ENCODE measurements around the gene PRKCH. TPM values are rescaled to one million over a fixed set of nuclear protein-coding genes. Genes with fewer than 3 reads are reported as not detected.

The PRKCH gene
- polyA plus RNA-seq, 3 donors, result 15.9 to 19.4 (median 18.9) TPM

DNA sequence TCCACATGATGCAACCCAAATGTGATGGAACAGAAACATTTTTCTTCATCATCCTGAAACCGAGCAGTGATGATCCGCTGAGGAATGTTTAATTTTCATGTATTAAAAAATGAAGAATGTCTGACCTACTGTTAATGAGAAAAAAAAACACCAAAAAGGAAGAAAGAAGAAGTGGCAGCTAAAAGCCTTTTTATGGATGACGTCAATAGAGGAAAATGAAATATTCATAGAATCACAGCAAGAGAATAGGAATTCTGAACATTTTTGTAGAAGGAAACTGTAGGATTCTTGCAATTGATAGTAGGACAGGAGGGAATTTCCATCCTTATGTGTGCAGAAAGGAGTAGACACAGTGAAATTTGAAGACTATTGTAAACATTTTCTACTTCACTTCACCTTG, 112.9 kb downstream of the PRKCH start:
- no peak for DNase-seq (ENCODE audit: extremely low read depth in 1 of 11, low read depth in 9 of 11, low spot score in 4 of 11)

DNA sequence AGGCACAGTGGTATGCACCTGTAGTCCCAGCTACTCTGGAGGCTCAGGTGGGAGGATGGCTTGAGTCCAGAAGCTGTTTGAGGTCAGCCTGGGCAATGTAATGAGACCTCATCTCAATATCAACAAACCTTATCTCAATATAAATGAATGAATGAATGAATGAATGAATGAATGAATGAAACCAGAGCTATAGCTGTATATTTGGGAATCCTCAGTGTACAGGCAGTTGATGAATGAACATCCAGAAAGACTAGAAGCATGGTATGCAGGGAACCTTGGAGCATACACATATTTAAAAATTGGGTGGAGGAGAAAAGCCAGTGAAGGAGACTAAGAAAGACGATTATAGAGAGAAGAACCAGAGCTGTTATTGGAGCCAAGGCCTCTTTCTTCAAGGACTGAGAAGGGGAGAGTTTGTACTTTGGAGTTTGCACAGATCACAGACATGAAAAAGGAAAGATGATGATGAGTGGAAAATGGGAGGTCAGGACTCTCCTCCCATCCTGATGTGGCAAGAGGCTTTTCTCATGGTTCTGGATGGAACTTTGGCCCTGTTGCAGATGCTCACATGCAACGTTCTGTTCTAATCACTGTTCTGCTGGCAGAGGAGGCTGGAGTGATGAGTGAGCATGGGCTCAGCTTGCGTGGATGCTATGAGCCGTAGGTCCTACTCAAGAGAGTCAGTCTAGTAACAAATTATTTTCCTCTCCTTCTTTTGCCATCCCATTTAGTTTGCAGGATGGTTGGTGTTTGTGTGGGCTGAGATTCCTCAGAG, 114.4 kb downstream of the PRKCH start:
- no peak for DNase-seq (ENCODE audit: extremely low read depth in 1 of 11, low read depth in 9 of 11, low spot score in 4 of 11)

DNA sequence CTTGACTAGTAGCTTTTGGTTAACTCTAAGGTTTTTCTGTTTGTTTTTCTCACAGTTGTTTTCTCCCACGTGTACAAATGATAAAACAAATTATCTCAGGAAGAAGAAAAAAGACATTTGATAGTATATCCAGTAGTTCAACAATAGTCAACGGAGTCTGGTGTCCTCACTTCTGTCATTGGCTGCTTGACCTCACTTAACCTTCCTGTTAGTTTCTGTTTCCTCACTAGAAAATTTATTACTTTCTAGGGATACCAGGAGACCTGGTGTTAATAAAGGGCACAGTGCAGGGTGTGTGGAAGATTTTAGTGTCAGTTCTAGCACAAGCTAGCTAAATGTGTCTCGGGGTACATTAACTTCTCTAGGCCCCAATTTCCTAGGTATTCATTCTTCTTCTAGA, 116.0 kb downstream of the PRKCH start:
- DNase-seq (ENCODE audit: extremely low read depth in 1 of 11, low read depth in 9 of 11, low spot score in 4 of 11), result no peak

- no peak for DNase-seq (ENCODE audit: extremely low read depth in 1 of 11, low read depth in 9 of 11, low spot score in 4 of 11)
Observed at GRCh38 chr14:61438036-61438435, 116.7 kb downstream of the PRKCH start.

DNA sequence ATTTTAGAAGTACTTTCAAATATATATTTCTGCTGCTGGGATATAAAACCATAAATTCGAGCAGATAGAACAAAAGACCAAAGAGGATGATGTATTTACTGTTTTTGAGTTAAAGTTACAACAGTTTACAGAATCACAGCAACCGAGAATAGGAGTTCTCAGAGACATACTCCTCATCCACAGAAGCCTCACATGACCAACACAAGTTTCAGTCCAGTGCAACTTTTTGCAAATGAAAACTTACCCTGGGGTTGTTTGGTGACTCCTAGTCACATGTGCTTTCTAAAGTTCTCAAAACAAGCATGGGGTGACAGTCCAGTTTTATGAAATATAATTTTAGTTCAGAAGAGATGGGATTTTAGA, 117.1 kb downstream of the PRKCH start:
- DNase-seq (ENCODE audit: extremely low read depth in 1 of 11, low read depth in 9 of 11, low spot score in 4 of 11), result no peak

DNA sequence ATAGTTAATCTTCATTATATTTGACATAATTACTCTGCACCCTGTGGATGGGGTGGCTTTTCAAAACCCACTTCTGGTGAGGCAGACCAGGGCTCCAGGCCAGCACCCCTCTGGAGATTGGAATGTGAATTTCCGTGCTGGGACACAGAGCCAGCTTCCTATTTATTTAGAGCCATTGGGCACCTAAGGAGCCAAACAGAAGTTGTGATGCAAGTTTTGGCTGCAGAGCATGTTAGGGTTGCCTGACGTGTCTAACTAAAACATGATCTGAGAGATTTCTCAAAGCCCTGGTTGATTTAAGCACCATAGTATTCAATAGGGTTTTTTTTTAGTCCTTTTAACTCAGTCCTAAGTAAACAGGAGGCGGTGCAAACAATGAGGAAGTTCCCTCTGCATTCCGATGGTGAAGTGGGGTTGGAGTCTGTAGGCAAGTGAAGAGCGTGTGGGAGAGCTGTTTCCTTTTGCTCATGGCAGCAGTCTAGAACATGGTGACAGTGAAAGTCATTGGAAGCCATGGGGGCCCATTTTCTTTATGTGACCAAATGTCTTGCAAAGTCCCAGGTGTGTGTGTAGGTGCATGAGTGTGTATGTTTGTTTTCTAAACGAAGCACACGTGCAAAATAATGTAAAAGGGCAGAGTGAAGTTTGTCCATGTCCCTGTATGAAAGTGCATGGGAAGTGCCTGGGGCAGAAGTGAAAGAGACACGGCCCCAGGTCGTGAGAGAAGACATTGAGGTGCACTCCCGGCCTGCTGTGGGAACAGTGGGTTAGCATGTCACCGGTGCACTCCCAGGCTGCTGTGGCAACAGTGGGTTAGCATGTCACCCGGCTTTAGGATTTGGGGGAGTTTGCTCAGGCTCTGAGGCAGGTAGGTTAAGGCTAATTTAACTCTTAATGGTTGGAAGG, 117.7 kb downstream of the PRKCH start:
- no peak for DNase-seq (ENCODE audit: extremely low read depth in 1 of 11, low read depth in 9 of 11, low spot score in 4 of 11)

DNA sequence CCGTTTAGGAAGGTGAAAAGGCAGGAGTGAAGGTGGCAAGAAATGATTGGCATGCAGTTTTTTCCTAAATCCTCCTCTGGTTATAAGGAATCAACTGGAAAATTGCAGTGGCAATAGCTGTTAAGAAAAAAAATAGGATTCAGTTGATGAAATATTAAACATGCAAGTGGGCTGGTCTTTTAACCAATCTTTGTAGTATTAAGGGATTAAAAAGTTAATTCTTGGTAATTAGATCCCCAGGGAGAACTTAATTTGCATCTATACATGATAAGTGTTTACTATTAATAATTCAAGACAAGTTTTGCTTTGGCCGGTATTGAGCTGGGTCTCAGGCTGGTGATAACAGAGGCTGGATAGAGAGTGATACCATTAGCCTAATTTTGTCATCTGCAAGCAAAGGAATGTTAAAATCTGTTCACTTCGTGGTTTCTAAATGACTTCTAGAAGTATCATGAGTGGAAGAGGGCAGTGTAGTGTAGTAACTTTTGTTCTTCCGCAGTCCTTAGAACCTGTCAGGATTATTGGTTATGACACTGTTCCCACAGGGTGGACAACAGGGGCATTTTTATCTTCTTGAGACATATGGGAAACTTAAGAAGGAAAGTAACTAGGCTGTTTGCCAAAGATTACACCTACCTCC, 118.5 kb downstream of the PRKCH start:
- no peak for DNase-seq (ENCODE audit: extremely low read depth in 1 of 11, low read depth in 9 of 11, low spot score in 4 of 11)

- DNase-seq (ENCODE audit: extremely low read depth in 1 of 11, low read depth in 9 of 11, low spot score in 4 of 11), result no peak
Observed at GRCh38 chr14:61443481-61443880, 122.1 kb downstream of the PRKCH start.

DNA sequence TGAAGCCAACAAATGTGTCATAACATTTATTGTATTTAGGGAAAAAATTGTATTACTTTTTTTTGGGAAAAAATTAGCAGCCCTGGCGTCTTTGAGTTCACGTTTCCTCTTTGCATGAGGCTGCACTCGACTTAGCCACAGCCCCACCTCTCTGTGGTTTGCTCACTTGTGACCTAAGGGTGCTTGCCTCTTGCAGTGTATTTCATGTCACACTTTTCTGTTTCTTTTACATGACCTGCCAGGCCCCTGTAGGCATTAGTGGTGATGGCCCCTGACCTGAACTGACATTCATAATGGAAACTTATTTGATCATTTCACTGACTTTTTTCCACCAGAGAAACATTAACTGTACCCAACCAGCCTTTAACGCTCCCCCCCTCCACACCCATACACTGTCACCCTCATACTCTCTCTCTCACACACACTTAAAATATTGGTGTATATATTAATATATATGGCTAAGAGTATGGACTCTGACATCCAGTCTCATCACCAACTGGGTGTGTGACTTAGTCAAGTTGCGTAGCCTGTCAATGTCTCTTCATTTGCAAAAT, 122.9 kb downstream of the PRKCH start:
- no peak for DNase-seq (ENCODE audit: extremely low read depth in 1 of 11, low read depth in 9 of 11, low spot score in 4 of 11)

DNA sequence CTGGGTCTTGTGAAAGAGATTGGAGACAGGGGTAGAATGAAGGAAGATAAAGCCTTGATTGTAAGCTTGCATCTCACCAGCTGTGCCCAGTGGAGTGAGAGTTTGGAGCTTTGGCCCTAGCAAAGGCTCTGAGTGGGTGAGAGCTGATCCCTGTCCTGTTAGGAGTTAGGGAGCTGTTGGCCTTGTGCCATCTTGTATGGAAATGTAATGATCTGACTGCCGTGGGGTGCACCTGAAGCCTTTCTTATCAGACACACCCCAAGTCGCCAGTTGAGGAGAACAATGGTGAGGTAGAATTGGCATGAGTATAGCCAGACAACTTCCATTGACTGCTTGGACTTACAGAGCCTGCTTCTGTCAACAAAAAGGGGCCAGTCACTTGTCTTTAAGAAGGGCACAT, 130.1 kb downstream of the PRKCH start:
- no peak for DNase-seq (ENCODE audit: extremely low read depth in 1 of 11, low read depth in 9 of 11, low spot score in 4 of 11)

DNA sequence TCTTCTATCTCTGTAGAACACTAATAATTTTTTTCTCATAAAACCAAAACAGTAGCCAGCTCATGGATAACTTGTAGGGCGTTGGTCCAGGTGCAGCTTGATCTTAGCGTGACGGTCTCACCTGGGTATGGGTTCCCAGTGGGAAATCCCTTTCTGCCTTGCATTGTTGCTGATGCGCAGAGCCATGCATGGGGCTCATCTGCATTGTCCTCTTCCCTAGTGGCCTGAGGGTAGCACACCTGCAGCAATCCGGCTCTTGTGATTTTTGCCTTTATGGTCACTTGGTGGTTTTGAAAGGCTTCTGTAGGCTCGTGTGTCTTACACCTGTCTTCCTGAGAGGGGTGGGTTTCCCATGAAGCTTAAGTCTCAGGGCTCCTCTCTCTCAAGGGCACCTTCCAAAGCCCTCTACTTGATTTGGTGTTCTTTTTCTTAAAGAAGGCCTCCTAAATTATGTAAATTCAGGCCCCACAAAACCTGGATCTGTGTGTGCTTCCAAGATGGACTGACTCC, 130.6 kb downstream of the PRKCH start:
- no peak for DNase-seq (ENCODE audit: extremely low read depth in 1 of 11, low read depth in 9 of 11, low spot score in 4 of 11)

DNA sequence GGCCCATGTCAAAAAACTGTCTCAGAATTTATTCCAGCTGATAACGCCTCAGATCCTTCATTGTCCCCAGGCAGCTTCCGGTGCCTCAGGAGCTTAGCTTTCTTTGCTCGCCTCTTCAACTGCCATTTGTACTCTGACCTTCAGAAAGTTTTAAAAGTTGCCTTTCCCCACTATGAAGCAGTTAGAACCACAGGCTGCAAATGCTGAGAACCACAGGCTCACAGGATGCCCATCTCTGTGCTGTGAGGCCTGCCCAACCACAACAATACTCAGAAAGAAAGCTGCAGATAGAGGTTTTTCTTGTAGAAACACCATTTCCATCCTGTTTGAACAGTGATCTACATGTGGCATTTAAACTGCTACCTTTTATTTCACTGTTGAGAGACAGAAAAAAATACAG, 131.1 kb downstream of the PRKCH start:
- no peak for DNase-seq (ENCODE audit: extremely low read depth in 1 of 11, low read depth in 9 of 11, low spot score in 4 of 11)

GRCh38 chr14:61453103-61453767, 131.9 kb downstream of the PRKCH start:
- DNase-seq (ENCODE audit: extremely low read depth in 1 of 11, low read depth in 9 of 11, low spot score in 4 of 11), result no peak

DNA sequence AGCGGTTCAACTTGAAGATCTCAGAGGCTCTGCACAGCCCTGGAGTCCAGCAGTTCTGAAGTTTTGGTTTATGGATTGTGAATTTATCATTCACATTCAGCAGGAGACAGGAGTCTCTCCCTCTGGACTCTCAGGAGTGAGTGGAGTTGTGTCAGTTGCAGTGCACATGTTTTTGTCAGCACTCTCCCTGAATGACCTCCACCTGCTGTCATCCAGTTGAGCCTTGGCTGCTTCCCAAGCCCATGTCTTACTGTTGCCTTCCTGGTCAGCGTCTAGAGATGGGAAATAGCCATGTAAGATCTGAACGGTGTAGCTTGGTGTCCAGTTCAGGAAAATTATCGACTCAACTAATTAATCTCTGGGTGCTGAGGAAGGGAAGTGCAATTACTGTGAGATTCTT, 133.2 kb downstream of the PRKCH start:
- DNase-seq (ENCODE audit: extremely low read depth in 1 of 11, low read depth in 9 of 11, low spot score in 4 of 11), result no peak

- DNase-seq (ENCODE audit: extremely low read depth in 1 of 11, low read depth in 9 of 11, low spot score in 4 of 11), result no peak
Observed at GRCh38 chr14:61455351-61455750, 134.0 kb downstream of the PRKCH start.

- peak in 2 of 11 donors; percentile 55 to 61 for DNase-seq (ENCODE audit: extremely low read depth in 1 of 11, low read depth in 9 of 11, low spot score in 4 of 11)
Observed at GRCh38 chr14:61456720-61457119, 135.3 kb downstream of the PRKCH start.

DNA sequence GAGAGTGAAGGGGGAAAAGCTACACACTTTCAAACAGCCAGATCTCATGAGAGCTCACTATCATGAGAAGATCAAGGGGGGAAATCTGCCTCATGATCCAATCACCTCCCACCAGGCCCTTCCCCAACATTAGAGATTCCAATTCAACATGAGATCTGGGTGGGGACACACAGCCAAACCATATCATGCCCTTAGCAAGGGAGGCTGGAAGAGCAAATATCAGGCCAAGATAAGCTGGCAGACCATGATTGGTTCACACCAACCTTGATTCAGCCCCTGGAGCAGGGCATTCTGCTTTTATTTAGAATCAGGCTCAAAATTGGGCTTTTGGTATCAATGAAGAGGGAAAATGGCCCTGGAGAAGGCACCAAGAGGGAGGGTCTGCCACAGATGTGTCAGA, 137.4 kb downstream of the PRKCH start:
- no peak for DNase-seq (ENCODE audit: extremely low read depth in 1 of 11, low read depth in 9 of 11, low spot score in 4 of 11)

DNA sequence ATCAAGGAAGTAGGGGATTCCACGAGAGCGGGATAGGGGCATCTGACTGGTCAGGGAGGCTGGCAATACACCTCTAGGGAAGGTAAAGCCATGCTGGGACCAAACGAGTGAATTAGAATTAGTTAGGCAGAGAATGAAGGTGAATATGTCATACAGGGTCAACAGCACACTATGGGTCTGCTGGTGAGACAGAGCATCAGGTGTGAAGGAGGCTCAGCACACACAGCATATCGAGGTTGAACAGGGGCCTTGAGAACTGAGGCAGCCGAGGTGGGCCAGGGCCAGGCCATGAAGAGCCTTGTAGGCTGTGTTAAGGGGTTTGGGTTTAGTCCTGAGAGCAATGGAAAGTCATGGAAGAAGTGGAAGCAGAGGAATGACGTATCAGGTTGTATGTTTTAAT, 137.8 kb downstream of the PRKCH start:
- no peak for DNase-seq (ENCODE audit: extremely low read depth in 1 of 11, low read depth in 9 of 11, low spot score in 4 of 11)

- DNase-seq (ENCODE audit: extremely low read depth in 1 of 11, low read depth in 9 of 11, low spot score in 4 of 11), result no peak
Observed at GRCh38 chr14:61460063-61460462, 138.7 kb downstream of the PRKCH start.
